Muscle of leg (tissue), 11 donors: ENCODE measurements around the gene CLTCL1. TPM values are rescaled to one million over a fixed set of nuclear protein-coding genes. Genes with fewer than 3 reads are reported as not detected.
"Not testable (repeated sequence)": the region's sequence is repeated elsewhere in the genome, so short reads cannot be mapped to it uniquely, and the experiment has no call there.

ENCODE experiments used
- DNase-seq: peaks from one replicate; pipeline ENCODE4 v3.0.0; 2013
- H3K27ac ChIP-seq: one replicate; pipeline ENCODE4 v1.5.1; 2013; ENCODE audit warnings: mild to moderate bottlenecking, low read length, control low read depth
- H3K27me3 ChIP-seq: one replicate; pipeline ENCODE4 v1.6.1; 2013; ENCODE audit warnings: low read length; ENCODE audit not compliant: control insufficient read depth, insufficient read depth
- H3K36me3 ChIP-seq: one replicate; pipeline ENCODE4 v1.6.1; 2013; ENCODE audit warnings: low read length; ENCODE audit not compliant: control insufficient read depth, insufficient read depth
- H3K4me1 ChIP-seq: one replicate; pipeline ENCODE4 v1.6.1; 2013; ENCODE audit warnings: low read length; ENCODE audit not compliant: control insufficient read depth, insufficient read depth
- H3K4me3 ChIP-seq: one replicate; pipeline ENCODE4 v1.5.1; 2013; ENCODE audit warnings: low read length, control low read depth
- H3K9me3 ChIP-seq: replicated peaks from 2 replicates; pipeline ENCODE4 v1.6.1; 2013; ENCODE audit warnings: low read depth, low read length; ENCODE audit not compliant: control insufficient read depth
- WGBS: methylation state at CpG from one replicate; pipeline ENCODE4 v1.1.5; 2013; ENCODE audit warnings: missing lambda C conversion rate; ENCODE audit not compliant: insufficient coverage; 5-methylcytosine and 5-hydroxymethylcytosine counted together
- polyA plus RNA-seq, 8 donors: library from polyadenylated mRNA; unstranded; fragments of 120-200 nt; gene quantifications; one replicate each; pipeline versions ENCODE4 v1.2.1 to v1.2.3, GENCODE V29; 2013; ENCODE audit warnings: inconsistent platforms in 1 of 8, low replicate concordance in 1 of 8; ENCODE audit not compliant: insufficient read length in 8 of 8, insufficient read depth in 1 of 8
- total RNA-seq: library from RNA; stranded (reverse); fragments of 120-200 nt; gene quantifications from one replicate; pipeline ENCODE4 v1.2.4, GENCODE V29; 2013

CLTCL1 gene
- total and polyA plus RNA-seq, 9 donors, result 11.9 to 23.4 (median 19.1) TPM

DNA sequence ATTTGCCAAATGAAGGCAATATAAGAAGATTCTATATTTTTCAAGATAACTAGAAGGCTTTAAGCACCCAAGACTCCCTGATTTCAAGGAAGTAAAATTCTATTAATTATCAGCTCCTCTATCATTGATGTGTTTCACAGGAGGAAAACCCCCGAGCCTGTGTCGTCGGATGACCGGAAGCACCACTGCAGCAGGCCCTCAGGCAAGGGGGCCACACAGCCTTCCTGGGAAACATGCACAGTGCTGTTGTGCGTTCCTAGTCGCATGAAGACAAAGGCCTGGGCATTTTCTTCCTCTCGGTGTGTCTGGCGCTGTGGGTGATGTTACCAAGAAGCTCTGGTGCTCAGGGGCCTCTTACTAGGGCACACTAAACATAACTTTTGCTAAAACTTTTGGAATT, 16.4 kb downstream of the CLTCL1 start:
- no peak overlapping the region for H3K27ac ChIP-seq

DNA sequence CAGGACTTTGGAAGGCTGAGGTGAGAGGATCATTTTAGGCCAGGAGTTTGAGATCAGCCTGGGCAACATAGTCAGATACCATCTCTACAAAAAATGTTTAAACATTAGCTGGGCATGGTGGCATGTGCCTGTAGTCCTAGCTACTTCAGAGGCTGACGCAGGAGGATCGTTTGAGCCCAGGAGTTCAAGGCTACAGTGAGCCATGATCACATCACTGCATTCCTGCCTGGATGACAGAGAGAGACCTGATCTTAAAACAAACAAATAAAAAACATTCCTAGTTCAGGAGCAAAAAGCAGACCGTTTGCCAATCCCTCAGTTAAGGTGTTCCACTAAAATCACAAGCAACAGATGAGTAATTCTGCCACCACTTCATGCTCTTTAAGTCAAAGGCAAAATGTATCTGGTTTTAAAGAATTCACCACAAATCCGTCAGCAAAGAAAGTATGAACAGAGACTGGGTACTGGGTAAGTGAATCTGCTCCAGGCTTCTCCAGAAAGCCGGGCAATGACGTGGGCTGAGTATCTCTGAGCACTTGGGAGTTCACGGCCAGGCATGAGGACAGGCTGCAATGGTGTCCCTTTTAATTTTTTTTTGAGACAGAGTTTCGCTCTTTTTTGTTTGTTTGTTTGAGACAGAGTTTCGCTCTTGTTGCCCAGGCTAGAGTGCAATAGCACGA, 19.5 kb downstream of the CLTCL1 start:
- no peak overlapping the region for H3K27ac ChIP-seq
- H3K9me3 ChIP-seq, result peaks cover 2% of the 10 kb centered on the region
- peaks cover 8% of the 10 kb centered on the region for H3K36me3 ChIP-seq
- no peak overlapping the region for H3K4me3 ChIP-seq
- no peak for DNase-seq
- 84% methylated on average over 8 of the region's 10 CpGs for WGBS
- no peaks in the 10 kb centered on the region for H3K27me3 ChIP-seq
- H3K4me1 ChIP-seq, result peaks cover 2% of the 10 kb centered on the region

More for the DNA sequence above, 16.4 kb downstream of the CLTCL1 start:
- H3K4me3 ChIP-seq, result no peak overlapping the region
- peaks cover 2% of the 10 kb centered on the region for H3K4me1 ChIP-seq
- H3K9me3 ChIP-seq, result no peaks in the 10 kb centered on the region
- DNase-seq, result no peak
- H3K27me3 ChIP-seq, result no peaks in the 10 kb centered on the region
- 89% methylated on average over 6 of the region's 8 CpGs for WGBS
- H3K36me3 ChIP-seq, result peaks cover 8% of the 10 kb centered on the region

DNA sequence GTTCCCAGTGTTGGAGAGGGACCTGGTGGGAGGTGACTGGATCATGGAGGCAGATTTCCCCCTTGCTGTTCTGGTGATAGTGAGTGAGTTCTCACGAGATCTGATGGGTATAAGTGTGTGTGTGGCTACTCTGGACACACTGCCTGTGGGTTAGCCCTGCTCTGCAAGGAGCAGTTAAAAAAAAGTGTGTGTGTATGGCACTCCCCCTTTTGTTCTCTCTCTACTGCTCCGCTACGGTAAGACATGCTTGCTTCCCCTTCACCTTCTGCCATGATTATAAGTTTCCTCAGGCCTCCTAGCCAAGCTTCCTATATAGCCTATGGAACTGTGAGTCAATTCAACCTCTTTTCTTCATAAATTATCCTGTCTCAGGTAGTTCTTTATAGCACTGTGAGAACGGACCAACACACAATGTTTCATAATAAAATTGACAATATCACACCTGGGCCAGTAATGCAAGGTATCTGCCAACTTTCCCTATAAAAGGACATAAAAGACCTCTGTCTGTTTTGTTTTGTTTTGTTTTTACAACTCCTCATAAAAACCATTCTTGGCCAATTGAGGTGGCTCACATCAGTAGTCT, 20.2 kb downstream of the CLTCL1 start:
- Histone ChIP-seq H3K4me3 (no peak overlapping the region), H3K36me3 (peaks cover 8% of the 10 kb centered on the region), H3K9me3 (peaks cover 6% of the 10 kb centered on the region), H3K27ac (no peak overlapping the region), H3K27me3 (no peaks in the 10 kb centered on the region), H3K4me1 (peaks cover 2% of the 10 kb centered on the region)
- DNase-seq, result no peak
- 60% methylated on average over 2 of the region's 4 CpGs for WGBS

DNA sequence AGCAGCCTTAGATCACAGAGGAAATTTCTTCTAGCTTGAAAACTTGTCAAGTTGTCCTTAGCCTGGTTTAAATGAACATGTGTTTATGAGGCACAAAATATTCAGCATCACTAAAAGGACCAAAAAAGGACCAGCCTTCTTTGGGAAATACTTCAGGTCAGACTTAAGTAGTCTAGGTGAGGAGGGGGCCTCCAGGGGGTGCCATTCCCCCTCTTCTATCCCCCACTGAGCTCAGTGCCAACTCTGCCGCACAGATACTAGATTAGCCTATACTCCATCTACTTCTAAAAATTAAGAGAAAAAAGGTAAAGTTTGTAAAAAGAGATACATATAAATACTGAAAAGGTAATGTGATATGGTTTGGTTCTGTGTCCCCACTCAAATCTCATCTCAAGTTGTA, 20.6 kb downstream of the CLTCL1 start:
- Histone ChIP-seq H3K27me3 (no peaks in the 10 kb centered on the region), H3K4me3 (no peak overlapping the region), H3K36me3 (peaks cover 8% of the 10 kb centered on the region), H3K9me3 (peaks cover 7% of the 10 kb centered on the region), H3K27ac (no peak overlapping the region), H3K4me1 (no peaks in the 10 kb centered on the region)
- WGBS, result no CpG with 5 or more reads among the region's 1 CpG
- no peak for DNase-seq

DNA sequence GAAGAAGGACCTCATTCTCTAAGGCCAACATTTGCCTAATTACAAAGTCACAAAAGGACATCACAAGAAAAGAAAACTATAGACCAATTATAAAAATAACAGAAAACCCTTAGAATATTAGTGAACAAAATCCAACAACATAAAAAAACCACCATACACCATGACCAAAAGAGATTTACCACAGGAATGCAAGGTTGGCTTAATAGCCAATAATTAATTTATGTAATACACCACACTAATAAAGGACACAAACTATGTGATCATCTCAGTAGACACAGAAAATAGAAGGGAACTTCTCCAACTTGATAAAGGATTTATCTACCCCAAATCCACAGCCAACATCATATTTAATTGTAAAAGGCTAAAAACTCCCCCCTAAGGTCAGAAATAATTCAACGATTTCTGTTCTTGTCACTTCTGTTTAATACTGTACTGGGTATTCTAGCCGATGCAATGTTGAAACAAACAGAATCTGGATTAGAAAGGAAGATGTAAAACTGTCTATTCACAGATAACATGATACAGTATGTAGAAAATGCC, 24.9 kb downstream of the CLTCL1 start:
- Histone ChIP-seq H3K27me3 (no peaks in the 10 kb centered on the region), H3K27ac (no peak overlapping the region), H3K4me1 (no peaks in the 10 kb centered on the region), H3K4me3 (no peak overlapping the region), H3K36me3 (no peaks in the 10 kb centered on the region), H3K9me3 (peaks cover 7% of the 10 kb centered on the region)
- no CpG with 5 or more reads among the region's 2 CpGs for WGBS
- DNase-seq, result no peak

DNA sequence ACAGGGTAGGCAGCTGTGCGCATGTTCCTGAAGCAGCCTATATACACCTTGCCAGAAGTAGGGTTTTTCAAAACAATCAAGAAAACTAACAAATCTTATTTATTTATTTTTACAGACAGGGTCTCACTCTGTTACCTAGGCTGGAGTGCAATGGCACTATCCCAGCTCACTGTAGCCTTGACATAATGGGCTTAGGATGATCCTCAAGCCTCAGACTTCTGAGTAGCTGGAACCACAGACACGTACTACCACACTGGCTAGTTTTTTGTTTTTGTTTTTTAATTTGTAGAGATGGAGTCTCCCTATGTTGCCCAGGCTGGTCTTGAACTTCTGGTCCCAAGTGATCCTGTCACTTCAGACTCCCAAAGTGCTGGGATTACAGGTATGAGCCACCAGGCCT, 25.7 kb downstream of the CLTCL1 start:
- Histone ChIP-seq H3K4me3 (no peak overlapping the region), H3K9me3 (peaks cover 7% of the 10 kb centered on the region), H3K27ac (no peak overlapping the region), H3K4me1 (no peaks in the 10 kb centered on the region), H3K27me3 (no peaks in the 10 kb centered on the region), H3K36me3 (no peaks in the 10 kb centered on the region)
- DNase-seq, result no peak
- WGBS, result no CpG with 5 or more reads among the region's 2 CpGs

DNA sequence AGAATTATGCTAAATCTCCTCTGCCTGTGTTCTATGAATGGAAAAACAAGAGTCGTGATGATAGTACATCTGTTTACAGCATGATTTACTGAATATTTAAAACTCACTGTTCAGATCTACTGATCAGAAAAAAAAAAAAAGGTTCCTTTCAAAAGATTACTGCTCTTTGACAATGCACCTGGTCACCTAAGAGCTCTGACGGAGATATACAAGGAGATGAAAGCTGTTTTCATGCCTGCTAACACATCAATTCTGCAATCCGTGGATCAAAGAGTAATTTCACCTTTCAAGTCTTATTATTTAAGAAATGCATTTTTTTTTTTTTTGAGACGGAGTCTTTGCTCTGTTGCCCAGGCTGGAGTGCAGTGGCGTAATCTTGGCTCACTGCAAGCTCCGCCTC, 30.7 kb downstream of the CLTCL1 start:
- H3K4me1 ChIP-seq, result no peaks in the 10 kb centered on the region
- no CpG with 5 or more reads among the region's 6 CpGs for WGBS
- H3K9me3 ChIP-seq, result peaks cover 3% of the 10 kb centered on the region
- H3K27ac ChIP-seq, result no peak overlapping the region
- H3K4me3 ChIP-seq, result no peak overlapping the region
- H3K27me3 ChIP-seq, result no peaks in the 10 kb centered on the region
- H3K36me3 ChIP-seq, result no peaks in the 10 kb centered on the region
- no peak for DNase-seq

DNA sequence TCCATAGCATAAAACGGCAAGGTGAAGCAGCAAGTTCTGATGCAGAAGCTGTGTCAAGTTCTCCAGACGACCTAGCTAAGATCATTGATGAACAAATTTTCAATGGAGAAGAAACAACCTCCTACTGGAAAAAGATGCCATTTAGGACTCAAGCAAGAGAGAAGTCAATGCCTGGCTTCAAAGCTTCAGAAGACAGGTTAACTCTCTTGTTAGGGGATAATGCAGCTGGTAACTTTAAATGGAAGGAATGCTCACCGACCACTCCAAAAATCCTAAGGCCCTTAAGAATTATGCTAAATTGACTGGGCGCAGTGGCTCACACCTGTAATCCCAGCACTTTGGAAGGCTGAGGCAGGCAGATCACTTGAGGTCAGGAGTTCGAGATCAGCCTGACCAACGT, 31.3 kb downstream of the CLTCL1 start:
- H3K36me3 ChIP-seq, result no peaks in the 10 kb centered on the region
- H3K27ac ChIP-seq, result no peak overlapping the region
- no peak for DNase-seq
- H3K4me3 ChIP-seq, result no peak overlapping the region
- no peaks in the 10 kb centered on the region for H3K27me3 ChIP-seq
- peaks cover 6% of the 10 kb centered on the region for H3K9me3 ChIP-seq
- 100% methylated on average over 2 of the region's 6 CpGs for WGBS
- no peaks in the 10 kb centered on the region for H3K4me1 ChIP-seq

DNA sequence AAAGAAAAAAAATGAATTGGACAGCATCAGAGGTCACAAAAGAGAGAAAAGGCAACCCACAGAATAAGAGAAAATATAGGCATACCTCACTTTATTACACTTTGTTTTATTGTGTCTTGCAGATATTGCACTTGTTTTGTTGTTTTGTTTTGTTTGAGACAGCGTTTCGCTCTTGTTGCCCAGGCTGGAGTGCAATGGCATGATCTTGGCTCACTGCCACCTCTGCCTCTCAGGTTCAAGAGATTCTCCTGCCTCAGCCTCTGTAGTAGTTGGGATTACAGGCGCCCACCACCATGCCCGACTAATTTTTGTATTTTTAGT, 32.6 kb downstream of the CLTCL1 start:
- no CpG with 5 or more reads among the region's 4 CpGs for WGBS
- H3K36me3 ChIP-seq, H3K27ac ChIP-seq: not testable (repeated sequence)

DNA sequence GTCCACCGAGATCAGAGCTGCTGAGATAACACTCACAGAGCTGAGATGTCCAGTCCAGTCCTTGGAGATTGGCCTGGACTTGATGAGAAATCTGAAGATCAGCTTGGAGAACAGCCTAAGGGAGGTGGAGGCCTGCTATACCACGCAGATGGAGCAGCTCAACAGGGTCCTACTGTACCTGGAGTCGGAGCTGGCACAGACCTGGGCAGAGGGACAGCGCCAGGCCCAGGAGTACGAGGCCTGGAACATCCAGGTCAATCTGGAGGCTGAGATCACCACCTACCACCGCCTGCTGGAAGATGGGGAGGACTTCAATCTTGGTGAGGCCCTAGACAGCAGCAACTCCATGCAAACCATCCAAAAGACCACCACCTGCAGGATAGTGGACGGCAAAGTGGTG, 33.1 kb downstream of the CLTCL1 start:
- 87% methylated on average over 2 of the region's 7 CpGs for WGBS
- no peak for DNase-seq
- no peaks in the 10 kb centered on the region for H3K36me3 ChIP-seq
- no peaks in the 10 kb centered on the region for H3K4me1 ChIP-seq
- H3K27ac ChIP-seq, result no peak overlapping the region
- peaks cover 6% of the 10 kb centered on the region for H3K9me3 ChIP-seq
- no peak overlapping the region for H3K4me3 ChIP-seq
- H3K27me3 ChIP-seq, result no peaks in the 10 kb centered on the region

More for the DNA sequence above, 32.6 kb downstream of the CLTCL1 start:
- not testable (repeated sequence) for H3K4me1 ChIP-seq, H3K9me3 ChIP-seq, DNase-seq, H3K27me3 ChIP-seq, H3K4me3 ChIP-seq
